GM21367 (cell line): Measurements from ENCODE around the gene MMEL1.
"Not testable (repeated sequence)": the region's sequence is repeated elsewhere in the genome, so short reads cannot be mapped to it uniquely, and the experiment has no call there.

Experiments used
- ATAC-seq: cut with Tn5 transposase; IDR thresholded peaks from one replicate; pipeline ENCODE4 v1.9.1; 2021; ENCODE audit not compliant: unreplicated experiment

The MMEL1 gene

DNA sequence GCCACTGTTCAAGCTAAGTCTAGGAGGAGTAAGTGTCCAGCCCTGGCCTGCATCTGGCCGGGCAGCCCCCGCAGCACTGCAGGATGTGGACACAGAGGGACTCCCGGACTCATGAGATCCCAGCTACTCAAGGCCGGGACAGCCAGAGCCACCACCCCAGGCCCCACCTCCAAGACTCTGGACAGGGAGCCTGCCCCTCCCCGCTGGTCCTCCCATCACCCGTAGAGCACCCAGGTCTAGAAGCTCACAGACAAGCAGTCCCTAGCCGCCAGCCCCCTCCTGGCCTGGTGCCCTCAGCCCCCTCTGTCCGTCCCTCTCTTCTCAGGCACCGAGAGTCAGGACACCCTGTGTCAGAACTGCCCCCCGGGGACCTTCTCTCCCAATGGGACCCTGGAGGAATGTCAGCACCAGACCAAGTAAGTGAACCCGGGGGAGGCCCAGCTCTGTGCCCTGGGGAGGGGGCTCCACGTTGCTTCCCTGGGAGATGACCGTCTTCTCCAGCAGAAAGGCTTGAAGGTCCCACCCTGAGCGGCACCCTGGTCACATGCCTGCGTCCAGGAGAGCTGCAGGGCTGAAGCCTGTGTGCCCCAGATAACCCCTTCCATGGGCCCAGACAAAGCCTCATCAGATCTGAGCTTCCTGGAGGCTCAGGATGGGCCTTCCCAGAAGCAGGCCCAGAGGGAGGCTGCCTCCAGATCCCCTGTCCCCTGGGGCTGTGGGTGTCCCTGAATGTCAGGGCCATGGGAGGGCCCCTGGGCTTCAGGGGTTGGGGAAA is 72.3 kb downstream of the MMEL1 start:
- no peak for ATAC-seq

DNA sequence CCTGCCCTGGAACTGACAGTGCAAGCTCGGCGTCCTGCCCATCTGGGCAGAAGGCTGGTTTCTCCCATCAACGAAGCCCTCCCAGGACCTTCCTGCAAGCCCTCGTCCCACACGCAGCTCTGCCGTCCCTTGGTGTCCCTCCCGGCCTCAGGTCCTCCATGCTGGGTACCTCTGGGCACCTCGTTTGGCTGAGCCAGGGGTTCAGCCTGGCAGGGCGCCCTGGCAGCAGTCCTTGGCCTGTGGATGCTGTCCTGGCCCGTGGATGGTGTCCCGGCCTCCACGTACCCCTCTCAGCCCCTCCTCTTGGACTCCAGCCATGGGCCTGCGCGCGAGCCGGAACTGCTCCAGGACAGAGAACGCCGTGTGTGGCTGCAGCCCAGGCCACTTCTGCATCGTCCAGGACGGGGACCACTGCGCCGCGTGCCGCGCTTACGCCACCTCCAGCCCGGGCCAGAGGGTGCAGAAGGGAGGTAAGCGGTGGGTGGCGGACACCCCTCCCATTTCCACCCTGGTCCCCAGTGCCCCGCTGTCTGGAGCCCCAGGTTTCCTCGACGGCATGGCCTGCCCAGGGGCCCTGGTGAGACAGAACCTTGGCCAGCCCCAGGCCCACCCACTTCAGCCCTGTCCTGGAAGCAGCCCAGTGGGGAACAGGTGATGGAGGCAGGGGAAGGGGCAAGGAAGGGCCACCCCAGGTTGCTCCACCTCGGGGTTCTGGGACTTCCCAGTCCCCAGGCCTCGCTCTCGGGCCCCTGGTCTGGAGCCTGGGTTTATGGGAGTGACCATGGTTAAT is 73.1 kb downstream of the MMEL1 start:
- ATAC-seq = no peak

DNA sequence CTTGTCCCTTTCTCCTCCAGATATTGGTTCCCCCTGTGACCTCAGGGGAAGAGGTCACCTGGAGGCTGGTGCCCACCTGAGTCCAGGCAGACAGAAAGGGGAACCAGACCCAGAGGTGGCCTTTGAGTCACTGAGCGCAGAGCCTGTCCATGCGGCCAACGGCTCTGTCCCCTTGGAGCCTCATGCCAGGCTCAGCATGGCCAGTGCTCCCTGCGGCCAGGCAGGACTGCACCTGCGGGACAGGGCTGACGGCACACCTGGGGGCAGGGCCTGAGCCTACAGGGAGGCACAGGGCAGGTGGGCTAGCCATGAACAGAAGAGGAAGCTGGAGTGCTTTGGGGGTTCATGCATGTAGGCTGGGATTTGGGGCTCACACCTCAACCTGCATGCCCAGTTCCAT is 74.0 kb downstream of the MMEL1 start:
- ATAC-seq = no peak

DNA sequence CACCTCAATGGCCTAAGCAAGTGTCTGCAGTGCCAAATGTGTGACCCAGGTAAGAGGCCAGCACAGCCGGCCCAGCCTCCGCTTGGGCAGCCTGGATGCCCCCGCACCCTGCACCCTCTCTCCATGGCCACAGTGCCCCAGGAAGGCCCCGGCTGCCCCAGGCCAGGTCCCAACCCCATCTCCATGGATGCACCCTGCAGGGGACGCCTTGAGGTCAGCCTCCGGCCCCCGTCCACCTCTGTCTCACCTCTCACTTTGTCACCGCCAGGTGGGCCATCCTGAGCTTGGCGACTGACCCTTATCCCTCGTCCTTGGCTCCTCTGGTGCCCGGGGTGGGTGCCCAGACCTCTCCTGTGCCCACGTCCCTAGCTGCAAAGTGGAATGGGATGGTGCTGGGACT is 74.4 kb downstream of the MMEL1 start:
- no peak for ATAC-seq

DNA sequence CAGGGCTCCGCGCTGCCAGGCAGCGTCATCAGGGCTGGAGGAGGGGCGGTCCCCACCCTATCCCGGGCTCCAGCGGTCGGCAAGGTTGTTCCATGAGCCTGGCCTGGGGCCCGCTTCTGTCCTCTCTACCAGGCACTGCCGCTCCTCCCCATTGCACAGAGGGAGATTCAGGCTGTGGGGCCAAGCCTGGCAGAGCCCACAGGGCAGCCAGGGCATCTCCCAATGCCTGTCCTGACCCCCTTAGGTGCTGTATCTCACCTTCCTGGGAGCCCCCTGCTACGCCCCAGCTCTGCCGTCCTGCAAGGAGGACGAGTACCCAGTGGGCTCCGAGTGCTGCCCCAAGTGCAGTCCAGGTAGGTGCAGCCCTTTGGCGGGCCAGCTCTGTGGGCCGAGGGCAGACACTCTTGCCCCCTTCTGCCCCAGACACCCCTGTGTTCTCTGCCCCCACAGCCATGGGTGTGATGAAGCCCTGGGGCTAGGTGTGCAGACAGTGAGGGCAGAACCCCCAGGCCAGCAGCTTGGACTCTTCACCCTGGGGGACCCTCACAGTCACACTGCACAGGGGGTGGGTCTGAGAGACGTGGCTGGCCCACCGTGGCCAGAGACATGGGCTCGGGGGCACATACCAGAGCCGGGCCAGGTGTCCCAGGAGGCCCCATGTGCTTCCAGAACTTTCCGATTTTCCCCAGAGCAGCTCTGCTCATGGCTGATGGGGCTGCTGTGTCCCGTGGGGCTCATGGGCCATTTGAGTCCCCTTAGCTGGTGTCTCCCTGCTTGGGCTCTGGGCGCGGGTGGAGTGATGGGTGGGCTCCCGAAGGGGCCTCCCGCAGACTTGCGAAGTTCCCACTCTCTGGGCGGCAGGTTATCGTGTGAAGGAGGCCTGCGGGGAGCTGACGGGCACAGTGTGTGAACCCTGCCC is 75.1 kb downstream of the MMEL1 start:
- ATAC-seq = no peak

DNA sequence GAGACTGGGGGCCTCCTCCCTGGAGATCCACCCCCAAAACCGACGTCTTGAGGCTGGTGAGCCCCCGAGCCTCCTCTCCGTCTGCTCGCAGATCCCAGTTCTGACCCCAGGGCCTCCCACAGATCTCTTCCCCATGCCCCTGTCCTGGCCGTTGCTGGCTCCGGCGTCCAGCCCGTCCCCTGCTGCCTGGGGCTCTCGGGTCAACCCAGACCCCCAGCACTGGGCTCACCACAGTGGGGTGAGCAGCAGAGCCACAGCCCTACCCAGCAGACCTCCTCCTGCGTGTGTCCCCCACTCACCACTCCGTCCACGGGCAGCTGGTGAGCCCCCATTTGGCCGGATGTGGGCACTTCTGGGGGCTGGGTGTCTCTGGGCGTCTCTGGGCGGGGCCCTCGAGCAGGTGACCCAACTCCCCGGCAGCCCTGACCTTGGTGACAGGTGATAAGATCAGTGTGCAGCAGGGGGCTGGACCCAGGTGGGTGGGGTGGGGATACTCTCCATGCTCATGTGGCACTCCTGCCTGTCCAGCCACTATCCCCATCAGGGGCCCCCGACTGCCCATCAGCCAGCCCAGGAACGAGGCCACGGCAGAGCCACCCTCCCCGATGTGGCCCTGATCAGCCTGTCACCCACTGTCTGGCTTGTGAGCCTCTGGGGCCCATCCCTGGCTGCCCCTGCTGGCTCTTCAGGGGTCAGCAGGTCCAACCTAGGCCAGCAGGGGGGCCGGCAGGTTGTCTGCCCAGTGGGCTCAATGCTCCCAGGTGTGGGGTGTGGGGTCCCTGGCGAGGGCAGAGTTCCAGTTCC is 75.9 kb downstream of the MMEL1 start:
- peak; percentile 16 for ATAC-seq

DNA sequence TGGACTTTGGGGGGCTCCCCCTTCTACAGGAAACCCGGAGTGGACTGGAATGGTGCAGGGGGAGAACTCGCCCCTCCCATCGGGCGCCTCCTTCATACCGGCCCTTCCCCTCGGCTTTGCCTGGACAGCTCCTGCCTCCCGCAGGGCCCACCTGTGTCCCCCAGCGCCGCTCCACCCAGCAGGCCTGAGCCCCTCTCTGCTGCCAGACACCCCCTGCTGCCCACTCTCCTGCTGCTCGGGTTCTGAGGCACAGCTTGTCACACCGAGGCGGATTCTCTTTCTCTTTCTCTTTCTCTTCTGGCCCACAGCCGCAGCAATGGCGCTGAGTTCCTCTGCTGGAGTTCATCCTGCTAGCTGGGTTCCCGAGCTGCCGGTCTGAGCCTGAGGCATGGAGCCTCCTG is 76.5 kb downstream of the MMEL1 start, which contains the start of gene TNFRSF14:
Gene TNFRSF14, plus strand, starts transcription at position 95 of the 401 bp plus-strand sequence. Its CDS starts 294 bp downstream, at position 389.
- ATAC-seq = peak; percentile 28

DNA sequence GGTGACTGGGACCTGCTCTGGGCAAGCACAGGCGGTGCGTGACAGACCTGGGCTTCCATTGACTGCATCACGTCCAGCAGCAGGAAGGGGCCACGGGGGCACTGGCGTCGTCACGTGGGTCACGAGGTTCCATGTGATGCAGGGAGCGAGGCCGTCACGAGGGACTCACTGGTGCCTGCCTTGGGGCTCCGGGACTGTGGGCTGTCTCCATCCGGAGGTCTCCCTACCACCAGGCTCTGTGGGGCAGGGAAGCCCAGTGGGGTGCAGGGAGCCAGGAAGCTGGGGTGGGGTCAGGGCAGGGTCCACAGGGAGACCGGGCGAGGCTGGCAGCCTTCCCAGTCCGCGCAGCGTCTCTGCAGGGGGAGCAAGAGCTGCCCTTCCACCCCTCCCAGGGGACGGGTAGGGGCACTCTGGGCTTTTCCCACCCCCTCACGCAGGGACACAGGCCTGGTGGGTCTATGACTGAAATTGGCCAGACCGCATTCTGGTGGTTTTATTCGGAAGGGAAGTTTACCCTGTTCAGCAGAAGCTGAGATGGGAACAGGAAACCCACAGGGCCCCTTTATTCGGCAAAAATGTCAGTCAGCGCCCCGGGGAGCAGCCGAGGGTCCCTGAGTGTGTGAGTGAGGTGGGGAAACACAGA is 77.1 kb downstream of the MMEL1 start:
- peak; percentile 27 for ATAC-seq

DNA sequence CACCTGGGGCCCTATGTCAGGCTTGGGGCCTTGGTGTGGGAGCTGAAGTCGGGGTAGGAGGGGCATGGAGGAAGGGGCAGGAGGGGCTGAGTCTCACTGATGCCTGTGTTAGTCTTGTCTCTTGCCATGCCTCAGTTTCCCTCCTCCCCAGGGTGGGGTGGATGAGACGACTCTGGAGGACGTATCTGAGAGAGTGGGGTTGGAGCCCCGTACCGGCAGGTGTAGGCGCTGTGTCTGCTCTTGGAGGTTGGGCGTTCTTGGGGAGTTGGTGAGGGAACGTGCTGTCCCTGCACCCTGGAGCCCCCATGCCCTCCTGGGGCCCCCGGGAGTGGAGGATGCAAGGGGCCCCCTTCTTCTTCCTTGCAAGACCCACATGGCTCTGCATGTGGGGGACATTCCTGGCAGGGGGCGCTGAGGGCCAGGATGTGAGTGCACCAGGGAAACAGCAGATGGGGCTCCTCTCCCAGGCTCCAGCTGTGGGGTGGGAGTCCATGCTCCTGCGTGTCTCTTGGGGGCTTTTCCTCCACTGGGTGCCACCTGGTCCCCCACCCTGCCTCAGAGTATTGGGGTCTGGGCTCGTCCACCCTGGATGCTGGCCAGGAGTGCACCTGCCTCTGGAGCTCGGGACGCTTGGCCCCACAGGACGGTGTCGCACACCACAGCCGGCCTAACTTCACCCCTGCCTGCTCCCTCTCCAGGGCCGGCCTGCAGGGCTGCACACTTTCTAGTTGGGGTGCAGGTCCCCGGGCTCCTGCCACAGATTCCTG is 78.0 kb downstream of the MMEL1 start:
- ATAC-seq = no peak

DNA sequence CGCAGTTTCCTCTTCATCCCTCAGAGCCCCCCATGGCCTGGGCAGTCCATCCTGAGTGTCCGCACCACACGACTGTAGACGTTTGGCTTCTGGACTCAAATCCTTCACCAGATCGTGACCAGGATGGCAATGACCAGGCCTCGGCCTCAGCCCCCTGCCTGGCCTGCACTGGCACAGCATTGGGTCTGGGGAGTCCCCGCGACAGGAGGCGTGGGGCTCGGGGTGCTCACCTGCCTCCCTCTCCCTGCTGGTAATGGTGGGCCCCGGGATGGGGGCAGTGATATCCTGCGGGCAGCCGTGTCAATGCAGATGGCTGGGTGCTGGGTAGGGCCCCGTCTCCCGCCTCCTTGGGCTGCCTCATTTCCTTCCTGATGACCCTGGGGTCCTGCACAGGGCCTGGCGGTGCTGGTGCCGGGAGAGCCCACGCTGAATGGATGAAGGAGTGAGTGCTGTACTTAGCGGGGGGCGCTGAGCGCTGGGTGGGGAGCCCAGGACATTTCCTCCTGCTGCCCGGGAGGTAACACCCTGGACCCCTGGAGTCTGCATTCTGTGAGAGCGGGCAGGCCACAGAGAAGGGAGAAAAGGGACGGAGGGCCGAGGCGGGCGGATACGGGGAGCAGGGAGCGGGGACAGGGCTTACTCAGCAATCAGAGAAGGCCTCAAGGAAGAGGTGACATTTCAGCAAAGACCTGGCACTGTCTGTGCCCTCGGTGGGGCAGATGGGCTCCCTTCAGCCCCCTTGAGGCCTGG is 78.8 kb downstream of the MMEL1 start:
- no peak for ATAC-seq

DNA sequence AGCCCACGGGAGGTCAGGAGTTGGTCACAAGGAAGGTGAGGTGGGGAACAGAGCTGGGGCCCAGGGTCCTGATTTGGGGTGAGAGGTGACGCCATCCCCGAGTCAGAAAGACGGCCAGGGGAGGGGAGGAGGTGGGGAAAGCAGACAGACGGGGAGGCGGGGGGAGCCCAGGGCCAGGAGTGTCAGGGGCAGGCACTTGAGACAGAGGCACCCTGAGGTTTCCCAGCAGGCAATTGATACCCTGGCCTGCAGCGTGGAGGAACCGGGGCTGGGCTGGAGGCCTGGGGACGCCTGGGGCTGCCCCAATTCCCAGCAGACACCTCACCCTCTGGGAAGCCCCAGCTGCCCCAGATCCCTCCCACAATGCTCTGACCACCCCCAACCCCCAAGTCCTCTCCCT is 79.7 kb downstream of the MMEL1 start:
- ATAC-seq = not testable (repeated sequence)

DNA sequence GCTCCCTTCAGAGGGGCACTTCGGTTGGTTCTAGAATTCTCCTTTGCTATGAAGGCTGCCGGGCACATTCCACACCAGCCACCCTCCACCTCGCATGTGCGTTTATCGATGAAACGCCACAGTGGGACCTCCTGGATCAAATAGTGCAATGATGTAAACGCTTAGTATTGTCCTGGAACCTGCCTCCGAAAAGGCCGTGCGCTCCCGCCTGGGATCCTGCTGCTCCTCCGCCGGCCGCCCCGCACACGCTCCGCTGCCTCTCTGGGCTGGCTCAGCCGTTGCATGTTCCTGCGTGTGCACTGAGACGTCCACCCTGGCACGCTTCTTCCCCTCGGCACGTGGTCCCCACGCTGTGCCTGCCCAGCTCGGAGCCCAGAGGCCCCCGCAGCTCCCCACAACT is 80.6 kb downstream of the MMEL1 start:
- no peak for ATAC-seq

DNA sequence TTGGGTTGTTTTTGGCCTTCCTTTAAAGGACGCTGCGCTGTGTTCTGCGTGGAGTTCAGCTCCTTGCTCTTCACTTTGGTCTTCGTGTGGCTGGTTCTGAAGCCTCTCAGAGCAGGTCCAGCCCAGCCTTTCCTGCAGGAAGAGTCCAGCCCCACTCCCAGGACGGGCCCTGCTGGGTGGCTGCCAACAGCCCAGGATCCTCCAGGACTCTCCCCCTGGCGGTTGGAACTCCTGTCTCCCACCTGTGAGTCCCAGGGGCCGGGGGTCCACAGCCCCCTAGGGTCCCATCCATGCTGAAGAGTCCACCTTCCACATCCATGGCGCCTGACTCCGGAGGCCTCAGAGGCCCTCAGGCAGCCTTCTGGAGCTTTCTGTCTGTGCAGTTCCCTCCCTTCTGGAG is 81.3 kb downstream of the MMEL1 start:
- not testable (repeated sequence) for ATAC-seq

DNA sequence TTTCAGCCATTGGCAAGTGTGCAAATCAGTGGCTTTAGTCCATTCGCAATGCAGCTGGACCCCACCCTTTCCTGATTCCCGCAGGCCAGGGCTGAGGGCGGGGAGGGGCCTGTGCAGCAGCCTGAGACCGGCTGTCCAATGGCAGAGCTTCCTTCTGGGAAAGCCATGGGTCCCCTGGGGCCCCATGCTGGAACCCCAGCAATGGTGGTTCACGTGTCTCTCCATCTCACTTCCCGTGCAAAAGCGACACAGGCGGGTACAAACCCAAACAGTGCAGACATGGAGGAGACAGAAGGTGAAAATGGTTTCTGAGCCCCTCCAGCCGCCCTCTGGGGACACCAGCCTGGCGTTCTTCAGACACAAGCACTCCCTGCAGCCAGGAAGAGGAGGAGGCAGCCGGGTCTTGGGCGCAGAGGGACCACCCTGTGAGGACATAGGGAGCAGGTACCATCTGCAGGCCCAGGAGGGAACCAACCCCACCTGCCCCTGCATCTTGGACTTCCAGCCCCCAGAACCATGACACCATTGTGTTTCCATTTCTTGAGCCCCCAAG is 82.4 kb downstream of the MMEL1 start:
- ATAC-seq = not testable (repeated sequence)

DNA sequence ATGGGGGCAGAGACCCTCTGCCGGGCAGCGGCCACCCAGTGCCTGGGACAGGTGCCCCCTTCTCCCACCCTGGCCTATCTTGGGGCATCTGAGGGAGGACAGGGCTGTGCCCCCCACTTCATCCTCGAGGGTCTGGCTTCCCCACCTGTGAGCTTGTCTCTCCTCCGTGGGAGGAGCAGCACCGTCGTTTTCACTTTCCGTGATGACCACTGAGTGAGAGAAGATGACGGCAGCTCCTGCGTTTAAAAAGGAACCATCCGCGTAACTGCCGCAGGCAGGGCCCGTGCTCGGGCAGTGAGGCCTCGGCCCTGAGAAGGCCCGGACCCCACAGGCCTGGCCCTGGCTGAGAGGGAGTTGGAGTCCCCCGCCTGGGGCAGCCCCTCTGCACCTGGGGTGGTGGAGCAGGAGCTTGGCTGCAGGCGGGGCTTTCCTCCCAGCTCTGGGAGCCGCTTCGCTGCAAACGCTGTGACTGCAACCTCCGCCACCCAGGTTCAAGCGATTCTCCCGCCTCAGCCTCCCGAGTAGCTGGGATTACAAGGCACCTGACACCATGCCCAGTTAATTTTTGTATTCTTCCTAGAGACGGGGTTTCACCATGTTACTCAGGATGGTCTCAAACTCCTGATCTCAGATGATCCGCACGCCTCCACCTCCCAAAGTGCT is 83.3 kb downstream of the MMEL1 start:
- not testable (repeated sequence) for ATAC-seq

DNA sequence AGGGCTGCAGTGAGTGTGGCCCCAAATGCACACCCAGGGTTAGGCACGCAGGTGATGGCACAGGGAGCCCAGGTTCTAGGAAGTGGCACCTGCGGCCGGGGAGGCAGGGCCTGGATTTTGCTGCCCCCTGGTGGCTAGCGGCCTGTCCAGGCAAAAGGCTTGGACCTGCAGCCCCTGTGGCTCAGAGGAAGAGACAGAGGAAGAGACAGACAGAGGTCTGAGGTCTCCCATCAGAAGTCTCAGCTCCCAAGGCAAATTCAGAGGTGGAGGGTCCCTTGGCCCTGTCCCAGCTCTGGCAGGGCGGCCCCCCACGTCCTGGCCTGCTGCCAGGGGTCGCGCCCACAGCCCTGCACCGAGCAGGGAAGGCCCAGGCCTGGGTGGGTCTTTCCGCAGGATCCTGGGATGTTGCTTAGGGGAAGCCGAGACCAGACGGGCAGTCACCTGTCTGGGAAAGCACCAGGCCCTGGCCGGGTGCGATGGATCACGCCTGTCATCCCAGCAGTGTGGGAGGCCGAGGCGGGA is 84.7 kb downstream of the MMEL1 start:
- ATAC-seq = no peak
